Spleen (tissue), 7 donors: ENCODE data around the gene FBXL13.

Experiments used
- POLR2A ChIP-seq, 3 donors: fragments of 450-650 bp; IDR thresholded peaks; one replicate each; pipeline ENCODE4 v1.5.1; 2017; ENCODE audit warnings: antibody characterized with exemption in 3 of 3, mild to moderate bottlenecking in 1 of 3
- TF ChIP-seq, protein P1 (sequence below), 11 experiments: fragments of 200-600 bp in 7 of 11; fragments of 450-650 bp in 4 of 11; sonication (generic) in 4 of 11; IDR thresholded peaks in 8 of 11; conservative IDR thresholded peaks in 3 of 11; 1 replicate in 7 of 11; 2 replicates in 4 of 11; pipeline versions ENCODE4 v1.4.0 to v1.8.0; 2016 to 2021; ENCODE audit warnings: antibody characterized with exemption in 11 of 11, inconsistent platforms in 4 of 11, mild to moderate bottlenecking in 1 of 11
- donor health status: DM: no; HTN: no; CAD: no; lungs with moderate emphysema.
- donor health status: DM: no; HTN: no; CAD: no.
- donor health status: DM: no; HTN: no; CAD: no.

DNA sequence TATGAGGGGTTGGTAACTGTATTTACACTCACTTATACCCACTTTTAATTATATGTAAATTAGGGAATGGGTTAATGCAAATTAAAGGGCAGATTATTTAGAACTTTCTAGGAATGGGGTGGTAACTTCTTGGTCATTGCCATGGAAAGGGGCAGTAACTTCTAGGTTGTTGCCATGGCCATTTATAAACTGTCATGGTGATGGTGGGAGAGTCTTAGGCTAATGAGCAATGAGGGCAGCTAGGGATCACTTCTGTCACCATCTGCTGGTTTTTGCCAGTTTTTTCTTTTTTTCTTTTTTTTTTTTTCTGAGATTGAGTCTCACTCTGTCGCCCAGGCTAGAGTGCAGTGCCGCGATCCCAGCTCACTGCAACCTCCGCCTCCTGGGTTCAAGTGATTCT is 41.2 kb upstream of the FBXL13 start:
- TF ChIP-seq, protein P1, sequence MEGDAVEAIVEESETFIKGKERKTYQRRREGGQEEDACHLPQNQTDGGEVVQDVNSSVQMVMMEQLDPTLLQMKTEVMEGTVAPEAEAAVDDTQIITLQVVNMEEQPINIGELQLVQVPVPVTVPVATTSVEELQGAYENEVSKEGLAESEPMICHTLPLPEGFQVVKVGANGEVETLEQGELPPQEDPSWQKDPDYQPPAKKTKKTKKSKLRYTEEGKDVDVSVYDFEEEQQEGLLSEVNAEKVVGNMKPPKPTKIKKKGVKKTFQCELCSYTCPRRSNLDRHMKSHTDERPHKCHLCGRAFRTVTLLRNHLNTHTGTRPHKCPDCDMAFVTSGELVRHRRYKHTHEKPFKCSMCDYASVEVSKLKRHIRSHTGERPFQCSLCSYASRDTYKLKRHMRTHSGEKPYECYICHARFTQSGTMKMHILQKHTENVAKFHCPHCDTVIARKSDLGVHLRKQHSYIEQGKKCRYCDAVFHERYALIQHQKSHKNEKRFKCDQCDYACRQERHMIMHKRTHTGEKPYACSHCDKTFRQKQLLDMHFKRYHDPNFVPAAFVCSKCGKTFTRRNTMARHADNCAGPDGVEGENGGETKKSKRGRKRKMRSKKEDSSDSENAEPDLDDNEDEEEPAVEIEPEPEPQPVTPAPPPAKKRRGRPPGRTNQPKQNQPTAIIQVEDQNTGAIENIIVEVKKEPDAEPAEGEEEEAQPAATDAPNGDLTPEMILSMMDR (IDR thresholded peaks at IDR 0.05 in 8 of 11, conservative IDR thresholded peaks at IDR 0.05 in 3 of 11): no peak
- no peak for TF ChIP-seq POLR2A (IDR thresholded peaks at IDR 0.05)
